ENCODE measurements around the gene SYCE3.
A peak's percentile ranks its signal among the peaks of the same experiment; 100 is the strongest.
"Not testable (repeated sequence)": the region's sequence is repeated elsewhere in the genome, so short reads cannot be mapped to it uniquely, and the experiment has no call there.

Gene SYCE3

GRCh38 chr22:50520826-50521453, 41.8 kb downstream of the SYCE3 start:
- no peak for DNase-seq (ENCODE audit: low read depth in 2 of 2)

GRCh38 chr22:50520184-50520583, 42.5 kb downstream of the SYCE3 start:
- DNase-seq (ENCODE audit: low read depth in 2 of 2): not testable (repeated sequence)

- DNase-seq (ENCODE audit: low read depth in 2 of 2): no peak
These were observed 43.6 kb downstream of the SYCE3 start for GRCh38 chr22:50519151-50519550.

DNA sequence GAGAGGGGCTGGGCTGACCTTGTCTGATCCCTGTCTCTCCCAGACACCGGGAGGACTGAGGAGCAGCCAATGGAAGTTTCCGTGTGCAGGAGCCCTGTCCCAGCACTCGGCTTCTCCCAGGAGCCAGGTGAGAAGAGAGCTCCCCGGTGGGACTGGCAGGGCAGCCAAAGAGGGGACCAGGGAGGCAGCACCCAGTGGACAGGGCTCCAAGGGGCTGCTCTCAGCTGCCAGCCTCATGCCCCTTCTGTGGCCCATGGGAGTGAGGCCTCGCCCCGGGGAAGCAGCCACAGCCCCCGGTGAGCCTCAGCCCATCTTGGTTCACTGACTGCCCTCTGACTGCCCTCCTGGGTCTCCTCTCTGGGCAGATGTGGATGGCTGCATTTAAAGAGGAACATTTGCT, 44.1 kb downstream of the SYCE3 start:
- no peak for DNase-seq (ENCODE audit: low read depth in 2 of 2)

DNA sequence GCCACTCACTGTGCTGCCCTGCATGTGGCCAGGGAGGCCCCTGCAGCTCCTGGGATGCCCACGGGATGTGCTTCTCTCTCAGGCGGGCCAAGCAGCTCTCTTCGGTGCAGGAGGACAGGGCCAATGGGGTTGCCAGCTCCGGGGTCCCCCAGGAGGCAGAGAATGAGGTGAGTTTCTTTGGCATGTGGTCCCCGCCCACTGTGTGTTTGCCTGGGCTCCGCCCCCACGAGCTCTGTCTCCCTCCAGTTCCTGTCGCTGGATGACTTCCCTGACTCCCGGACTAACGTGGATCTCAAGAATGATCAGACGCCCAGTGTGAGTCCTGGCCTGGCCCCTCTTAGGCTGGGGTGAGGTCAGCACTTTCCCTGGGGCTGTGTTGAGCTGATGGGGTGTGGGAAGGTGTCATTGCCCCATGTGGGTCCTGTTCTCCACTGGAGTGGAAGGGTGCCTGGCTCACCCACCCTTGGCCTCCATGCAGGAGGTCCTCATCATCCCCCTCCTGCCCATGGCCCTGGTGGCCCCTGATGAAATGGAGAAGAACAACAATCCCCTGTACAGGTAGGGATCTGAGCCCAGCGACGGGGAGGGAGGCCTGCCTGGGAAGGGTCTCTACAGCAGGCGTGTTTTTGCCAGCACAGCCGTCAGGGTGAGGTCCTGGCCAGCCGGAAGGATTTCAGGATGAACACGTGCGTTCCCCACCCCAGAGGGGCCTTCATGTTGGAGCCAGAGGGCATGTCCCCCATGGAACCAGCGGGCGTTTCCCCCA, 45.0 kb downstream of the SYCE3 start:
- DNase-seq (ENCODE audit: low read depth in 2 of 2): no peak

DNA sequence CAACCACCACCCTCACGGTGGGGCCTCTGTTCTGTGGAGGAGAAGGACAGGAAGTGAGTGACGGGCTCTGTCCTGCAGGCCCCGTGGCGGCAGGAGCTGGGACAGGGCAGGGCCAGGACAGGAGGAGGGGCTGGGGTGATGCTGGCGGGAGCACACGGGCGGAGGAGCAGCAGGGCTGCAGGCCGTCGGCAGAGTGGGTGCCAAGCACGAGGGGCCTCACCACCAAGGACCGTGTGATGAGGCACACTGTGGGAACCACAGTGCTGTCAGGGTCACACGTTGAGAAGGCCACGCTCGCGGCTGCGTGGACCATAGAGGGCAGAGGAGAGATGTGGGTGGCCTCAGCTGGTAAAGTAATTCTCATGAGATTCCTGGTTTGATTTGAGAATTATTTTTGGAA, 45.8 kb downstream of the SYCE3 start:
- no peak for DNase-seq (ENCODE audit: low read depth in 2 of 2)

- no peak for DNase-seq (ENCODE audit: low read depth in 2 of 2)
These were observed 46.7 kb downstream of the SYCE3 start for GRCh38 chr22:50516068-50516467.

DNA sequence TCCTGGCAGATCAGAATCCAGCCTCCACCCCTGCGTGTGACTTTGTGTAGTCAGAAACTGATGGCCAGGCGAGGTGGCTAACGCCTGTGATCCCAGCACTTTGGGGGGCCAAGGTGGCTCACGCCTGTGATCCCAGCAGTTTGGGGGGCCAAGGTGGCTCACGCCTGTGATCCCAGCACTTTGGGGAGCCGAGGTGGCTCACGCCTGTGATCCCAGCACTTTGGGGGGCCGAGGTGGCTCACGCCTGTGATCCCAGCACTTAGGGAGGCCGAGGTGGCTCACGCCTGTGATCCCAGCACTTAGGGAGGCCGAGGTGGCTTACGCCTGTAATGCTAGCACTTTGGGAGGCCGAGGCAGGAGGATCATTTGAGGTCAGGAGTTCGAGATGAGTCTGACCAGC, 49.5 kb downstream of the SYCE3 start:
- DNase-seq (ENCODE audit: low read depth in 2 of 2): no peak

GRCh38 chr22:50508897-50509296, 53.8 kb downstream of the SYCE3 start:
- DNase-seq (ENCODE audit: low read depth in 2 of 2): no peak

- DNase-seq (ENCODE audit: low read depth in 2 of 2): peak; percentile 96 to 98
These were observed 54.5 kb downstream of the SYCE3 start, which contains the start of gene NCAPH2 for GRCh38 chr22:50507991-50508884. Gene NCAPH2 (plus strand): TSS chr22:50508224. CDS start chr22:50508338, 114 bp downstream.

DNA sequence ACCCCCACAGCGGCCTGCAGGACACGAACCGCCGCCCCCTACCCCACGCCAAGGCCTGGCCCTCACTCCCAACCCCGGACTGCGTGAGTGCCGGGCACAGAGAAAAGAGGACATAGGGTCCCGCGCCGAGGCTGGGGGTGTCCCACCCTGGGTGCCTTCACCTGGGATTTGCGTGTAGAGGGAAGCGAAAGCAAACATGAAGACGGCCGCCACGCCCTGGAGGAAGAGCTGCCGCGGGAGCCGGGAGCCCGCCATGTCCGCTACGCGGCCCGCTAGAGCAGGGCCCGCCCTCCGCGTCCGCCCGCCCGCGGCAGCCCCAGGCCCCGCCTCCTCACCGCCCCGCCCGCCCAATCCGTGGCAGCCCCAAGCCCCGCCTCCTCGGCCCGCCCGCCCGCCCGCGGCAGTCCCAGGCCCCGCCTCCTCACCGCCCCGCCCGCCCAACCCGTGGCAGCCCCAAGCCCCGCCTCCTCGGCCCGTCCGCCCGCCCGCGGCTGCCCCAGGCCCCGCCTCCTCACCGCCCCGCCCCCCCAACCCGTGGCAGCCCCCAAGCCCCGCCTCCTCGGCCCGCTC, 55.2 kb downstream of the SYCE3 start, which contains the start of gene LMF2:
Gene LMF2 (minus strand): TSS at position 282 of the 570 bp plus-strand sequence. CDS start 27 bp downstream, at position 255.
- peak; percentile 88 to 92 for DNase-seq (ENCODE audit: low read depth in 2 of 2)

GRCh38 chr22:50506611-50507420, 55.9 kb downstream of the SYCE3 start:
- DNase-seq (ENCODE audit: low read depth in 2 of 2): no peak

DNA sequence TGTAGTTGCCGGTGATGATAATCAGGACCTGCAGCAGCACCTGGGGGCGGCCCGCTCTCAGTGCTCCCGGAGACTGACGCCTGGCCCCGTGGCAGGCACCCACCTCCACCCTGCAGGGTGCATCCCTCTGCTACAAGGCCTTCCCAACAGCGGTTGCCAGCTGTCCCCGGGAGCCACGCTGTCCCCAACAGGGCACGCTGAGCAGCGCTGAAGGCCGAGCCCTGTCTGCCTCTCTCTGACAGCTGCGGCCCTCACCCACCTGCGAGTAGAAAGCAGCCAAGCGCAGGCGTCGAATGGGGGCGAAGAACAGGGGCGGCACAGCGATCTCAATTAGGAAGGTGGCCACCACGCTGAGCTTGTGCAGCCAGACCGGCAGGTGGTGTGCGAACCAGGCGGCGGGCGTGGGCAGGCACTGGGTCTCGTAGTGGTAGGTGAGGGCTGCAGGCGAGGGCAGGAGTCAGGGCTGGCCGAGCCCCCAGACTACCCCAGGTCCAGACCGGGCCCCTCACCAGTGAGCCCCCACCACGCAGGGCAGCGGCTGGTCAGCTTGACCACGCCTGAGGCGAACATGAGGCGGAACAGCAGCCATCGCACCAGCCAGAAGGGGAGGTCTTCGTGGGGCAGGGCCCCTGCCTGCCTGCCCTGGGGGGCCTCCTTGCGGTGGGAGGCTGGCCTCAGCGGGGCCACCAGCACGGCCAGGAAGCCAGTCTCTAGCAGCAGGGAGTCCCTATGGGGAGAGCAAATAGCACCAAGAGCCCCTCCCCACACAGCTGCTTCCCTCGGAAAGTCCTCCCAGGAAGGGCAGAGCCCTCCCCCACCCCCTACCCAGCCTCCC, 56.7 kb downstream of the SYCE3 start:
- DNase-seq (ENCODE audit: low read depth in 2 of 2): no peak

DNA sequence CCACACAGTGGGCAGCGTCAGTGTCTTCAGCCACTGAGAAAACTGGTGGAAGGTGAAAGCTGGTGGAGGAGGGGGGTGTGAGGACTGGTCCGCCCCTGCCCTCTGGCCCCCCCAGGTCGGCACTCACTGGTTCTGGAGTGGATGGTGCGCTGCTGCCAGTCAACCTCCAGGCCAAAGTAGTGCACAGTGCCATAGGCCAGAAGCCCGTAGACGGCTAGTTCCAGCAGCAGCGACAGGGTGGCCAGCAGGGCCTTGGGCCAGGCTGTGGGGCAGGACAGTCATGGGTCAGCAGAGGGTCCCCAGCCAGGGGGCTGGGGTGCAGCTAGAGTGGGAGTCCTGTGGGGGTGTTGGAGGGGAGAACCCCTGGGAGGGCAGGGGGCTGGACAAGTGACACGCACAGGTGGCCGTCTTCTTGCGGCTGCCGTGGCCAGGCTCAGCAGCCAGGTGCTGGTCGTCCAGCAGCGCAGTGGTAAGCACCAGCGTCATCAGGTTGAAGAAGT, 57.4 kb downstream of the SYCE3 start:
- no peak for DNase-seq (ENCODE audit: low read depth in 2 of 2)

DNA sequence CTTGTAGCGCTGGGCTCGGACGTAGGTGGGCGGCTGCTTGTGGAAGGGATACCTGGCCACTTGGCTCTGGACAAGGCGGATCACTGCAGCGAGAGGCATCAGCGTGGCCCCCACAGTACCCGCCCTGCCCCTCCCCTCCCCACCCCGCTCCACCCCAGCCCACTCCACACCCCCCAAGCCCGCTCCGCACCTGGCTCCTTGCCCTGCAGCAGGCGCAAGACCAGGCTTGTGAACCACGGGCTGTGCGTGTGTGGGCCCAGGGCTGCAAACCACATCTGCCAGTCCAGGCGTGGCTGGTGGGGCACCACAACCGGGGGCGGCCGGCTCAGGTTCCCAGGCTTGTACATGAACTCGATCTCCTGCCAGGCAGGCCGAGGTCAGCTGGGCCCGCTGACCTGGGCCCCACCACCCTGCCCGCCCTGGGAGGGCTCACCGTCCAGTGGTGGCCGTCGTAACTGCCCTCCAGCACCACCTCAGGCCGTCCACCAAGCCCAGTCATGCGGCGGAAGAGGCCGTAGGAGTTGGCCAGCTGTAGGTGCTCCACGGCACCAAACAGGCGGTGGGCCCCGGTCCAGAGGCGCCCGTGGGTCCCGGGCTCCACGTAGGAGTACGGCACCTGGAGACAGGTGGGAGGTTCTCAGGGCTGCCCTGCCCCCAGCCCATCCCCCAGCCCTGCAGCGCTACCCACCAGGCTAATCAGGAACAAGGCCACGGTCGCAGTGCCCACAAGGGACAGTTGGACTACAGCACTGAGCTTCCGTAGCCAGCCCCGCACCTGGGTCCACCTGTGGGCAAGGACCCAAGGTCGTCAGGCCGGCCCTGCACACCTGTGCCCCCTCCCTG, 58.1 kb downstream of the SYCE3 start:
- no peak for DNase-seq (ENCODE audit: low read depth in 2 of 2)

GRCh38 chr22:50503475-50504145, 59.1 kb downstream of the SYCE3 start:
- no peak for DNase-seq (ENCODE audit: low read depth in 2 of 2)

GRCh38 chr22:50502628-50503474, 59.9 kb downstream of the SYCE3 start:
- DNase-seq (ENCODE audit: low read depth in 2 of 2): no peak
